ENCODE measurements around the gene PCDHA1.
"Not testable (repeated sequence)": the region's sequence is repeated elsewhere in the genome, so short reads cannot be mapped to it uniquely, and the experiment has no call there.

Gene PCDHA1

DNA sequence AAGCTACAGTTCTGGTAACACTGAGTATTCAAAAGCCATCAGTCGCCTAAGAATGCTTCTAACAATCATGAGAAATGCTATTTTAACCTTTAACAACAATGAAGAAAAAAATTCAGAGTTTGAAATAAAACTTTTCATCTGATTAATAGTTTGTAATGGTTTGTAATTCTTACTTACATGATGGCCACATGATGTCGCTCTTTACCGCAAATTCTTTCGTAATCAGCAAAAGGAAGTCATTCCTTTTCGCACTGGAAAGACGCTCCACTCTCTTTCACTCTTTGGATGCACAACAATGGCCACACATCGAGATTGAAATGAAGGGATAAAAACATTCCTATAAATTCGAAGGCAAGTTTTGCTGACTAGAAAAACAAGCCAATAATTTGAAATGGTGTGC is 48.1 kb downstream of the PCDHA1 start, which contains the start of gene PCDHA7:
PCDHA7 (plus strand) TSS at position 277 of the 400 bp plus-strand sequence; CDS start at position 392, 115 bp downstream.
- Histone ChIP-seq H3K27me3 (ENCODE audit: insufficient read depth, low read length) (no peaks in the 10 kb centered on the region), H3K4me3 (ENCODE audit: low read depth, low read length) (no peak within 1 kb of the TSS), H3K4me1 (ENCODE audit: control insufficient read depth in 1 of 2, insufficient read depth in 2 of 2, low read length in 2 of 2) (no peaks in the 10 kb centered on the region), H3K79me2 (ENCODE audit: control insufficient read depth, insufficient read depth, low read length, poor library complexity) (no peaks in the 10 kb centered on the region), H3K9me3 (ENCODE audit: insufficient read depth, low read depth, low read length) (peaks cover 18% of the 10 kb centered on the region), H4K12ac (ENCODE audit: low read depth, low read length) (no peak within 1 kb of the TSS), H3K4ac (ENCODE audit: low read depth, low read length) (no peak within 1 kb of the TSS), H4K8ac (ENCODE audit: low read depth, low read length) (no peak within 1 kb of the TSS), H2BK12ac (ENCODE audit: low read length) (no peak within 1 kb of the TSS), H3K27ac (ENCODE audit: low read depth, low read length) (no peak within 1 kb of the TSS), H3K36me3 (ENCODE audit: control insufficient read depth in 1 of 2, insufficient read depth in 2 of 2, low read length in 2 of 2) (peaks cover 8 to 9% of the 10 kb centered on the region in 2 experiments), H3K4me2 (ENCODE audit: low read length) (no peak within 1 kb of the TSS), H2AK5ac (ENCODE audit: low read length) (no peak within 1 kb of the TSS), H3K9ac (ENCODE audit: low read length) (peak within 1 kb of the TSS; percentile 53), H3K79me1 (ENCODE audit: low read length) (no peaks in the 10 kb centered on the region), H2BK120ac (ENCODE audit: insufficient read depth, low read length, poor library complexity) (no peak within 1 kb of the TSS), H3K18ac (ENCODE audit: low read length) (no peak within 1 kb of the TSS), H2BK5ac (ENCODE audit: low read depth, low read length, poor library complexity) (no peak within 1 kb of the TSS), H4K91ac (ENCODE audit: low read depth, low read length) (no peak within 1 kb of the TSS), H2AFZ (ENCODE audit: insufficient read depth, low read length, poor library complexity) (no peak within 1 kb of the TSS), H3K23ac (ENCODE audit: low read length) (no peak within 1 kb of the TSS), H3K14ac (ENCODE audit: low read length) (no peak within 1 kb of the TSS)
- no CpG with 5 or more reads among the region's 8 CpGs for WGBS (ENCODE audit: extremely low coverage, insufficient coverage, insufficient read length)
- no peak for DNase-seq

GRCh38 chr5:140834439-140835008 is 48.6 kb downstream of the PCDHA1 start:
- Histone ChIP-seq H3K9me3 (ENCODE audit: insufficient read depth, low read depth, low read length) (peaks cover 16% of the 10 kb centered on the region), H3K9ac (ENCODE audit: low read length) (peak overlapping the region; percentile 53)
- H3K27ac ChIP-seq (ENCODE audit: low read depth, low read length); H3K79me2 ChIP-seq (ENCODE audit: control insufficient read depth, insufficient read depth, low read length, poor library complexity); H4K91ac ChIP-seq (ENCODE audit: low read depth, low read length); H2AK5ac ChIP-seq (ENCODE audit: low read length); DNase-seq; H3K23ac ChIP-seq (ENCODE audit: low read length); H4K8ac ChIP-seq (ENCODE audit: low read depth, low read length); H3K79me1 ChIP-seq (ENCODE audit: low read length); H3K18ac ChIP-seq (ENCODE audit: low read length); H3K4me1 ChIP-seq (ENCODE audit: control insufficient read depth in 1 of 2, insufficient read depth in 2 of 2, low read length in 2 of 2); H3K14ac ChIP-seq (ENCODE audit: low read length); H2BK120ac ChIP-seq (ENCODE audit: insufficient read depth, low read length, poor library complexity); H4K12ac ChIP-seq (ENCODE audit: low read depth, low read length); H3K4me2 ChIP-seq (ENCODE audit: low read length); H3K4me3 ChIP-seq (ENCODE audit: low read depth, low read length); H2BK5ac ChIP-seq (ENCODE audit: low read depth, low read length, poor library complexity); H3K36me3 ChIP-seq (ENCODE audit: control insufficient read depth in 1 of 2, insufficient read depth in 2 of 2, low read length in 2 of 2); H2BK12ac ChIP-seq (ENCODE audit: low read length); H3K4ac ChIP-seq (ENCODE audit: low read depth, low read length); H2AFZ ChIP-seq (ENCODE audit: insufficient read depth, low read length, poor library complexity); H3K27me3 ChIP-seq (ENCODE audit: insufficient read depth, low read length): not testable (repeated sequence)
- no CpG with 5 or more reads among the region's 38 CpGs for WGBS (ENCODE audit: extremely low coverage, insufficient coverage, insufficient read length)

GRCh38 chr5:140835622-140836510 is 49.9 kb downstream of the PCDHA1 start:
- WGBS (ENCODE audit: extremely low coverage, insufficient coverage, insufficient read length), result no CpG with 5 or more reads among the region's 103 CpGs
- Histone ChIP-seq H3K4me2 (ENCODE audit: low read length) (no peak overlapping the region), H3K9me3 (ENCODE audit: insufficient read depth, low read depth, low read length) (peaks cover 16% of the 10 kb centered on the region), H3K4me3 (ENCODE audit: low read depth, low read length) (no peak overlapping the region), H4K91ac (ENCODE audit: low read depth, low read length) (no peak overlapping the region), H2BK120ac (ENCODE audit: insufficient read depth, low read length, poor library complexity) (no peak overlapping the region), H3K18ac (ENCODE audit: low read length) (no peak overlapping the region), H3K23ac (ENCODE audit: low read length) (no peak overlapping the region), H4K12ac (ENCODE audit: low read depth, low read length) (no peak overlapping the region), H2BK5ac (ENCODE audit: low read depth, low read length, poor library complexity) (no peak overlapping the region), H3K4ac (ENCODE audit: low read depth, low read length) (no peak overlapping the region), H3K14ac (ENCODE audit: low read length) (no peak overlapping the region), H3K79me2 (ENCODE audit: control insufficient read depth, insufficient read depth, low read length, poor library complexity) (no peaks in the 10 kb centered on the region), H3K36me3 (ENCODE audit: control insufficient read depth in 1 of 2, insufficient read depth in 2 of 2, low read length in 2 of 2) (peaks cover 6% of the 10 kb centered on the region in 2 experiments), H2AFZ (ENCODE audit: insufficient read depth, low read length, poor library complexity) (no peak overlapping the region), H3K27ac (ENCODE audit: low read depth, low read length) (no peak overlapping the region), H3K4me1 (ENCODE audit: control insufficient read depth in 1 of 2, insufficient read depth in 2 of 2, low read length in 2 of 2) (no peaks in the 10 kb centered on the region), H3K9ac (ENCODE audit: low read length) (no peak overlapping the region), H2AK5ac (ENCODE audit: low read length) (no peak overlapping the region), H3K27me3 (ENCODE audit: insufficient read depth, low read length) (no peaks in the 10 kb centered on the region), H4K8ac (ENCODE audit: low read depth, low read length) (no peak overlapping the region), H2BK12ac (ENCODE audit: low read length) (no peak overlapping the region), H3K79me1 (ENCODE audit: low read length) (no peaks in the 10 kb centered on the region)
- no peak for DNase-seq

DNA sequence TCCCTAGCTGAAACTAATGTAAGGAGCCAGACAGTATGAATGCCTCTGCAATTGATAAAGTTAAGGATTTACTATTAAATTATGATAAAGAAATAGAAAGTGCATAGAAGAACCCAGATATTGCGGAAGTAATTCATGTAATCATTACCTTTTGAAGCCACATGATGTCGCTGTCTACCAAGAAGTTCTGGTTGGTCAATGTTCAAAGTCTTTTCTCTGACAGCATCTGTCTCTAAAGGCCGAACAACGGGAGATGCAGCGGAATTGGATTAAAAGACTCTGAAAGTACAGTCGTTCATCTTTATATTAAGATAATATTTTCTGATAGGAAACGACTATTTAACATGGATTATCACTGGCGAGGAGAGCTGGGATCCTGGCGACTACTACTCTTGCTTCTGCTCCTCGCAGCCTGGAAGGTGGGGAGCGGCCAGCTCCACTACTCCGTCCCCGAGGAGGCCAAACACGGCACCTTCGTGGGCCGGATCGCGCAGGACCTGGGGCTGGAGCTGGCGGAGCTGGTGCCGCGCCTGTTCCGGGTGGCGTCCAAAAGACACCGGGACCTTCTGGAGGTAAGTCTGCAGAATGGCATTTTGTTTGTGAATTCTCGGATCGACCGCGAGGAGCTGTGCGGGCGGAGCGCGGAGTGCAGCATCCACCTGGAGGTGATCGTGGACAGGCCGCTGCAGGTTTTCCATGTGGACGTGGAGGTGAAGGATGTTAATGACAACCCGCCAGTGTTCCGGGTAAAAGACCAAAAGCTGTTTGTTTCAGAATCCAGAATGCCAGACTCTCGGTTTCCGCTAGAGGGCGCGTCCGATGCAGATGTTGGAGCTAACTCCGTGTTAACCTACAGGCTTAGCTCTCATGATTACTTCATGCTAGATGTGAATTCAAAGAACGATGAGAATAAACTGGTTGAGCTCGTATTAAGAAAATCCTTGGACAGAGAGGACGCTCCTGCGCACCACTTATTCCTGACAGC is 55.3 kb downstream of the PCDHA1 start, which contains the start of gene PCDHA8:
PCDHA8 (plus strand) TSS at position 210 of the 985 bp plus-strand sequence; CDS start at position 345, 135 bp downstream.
- H3K4me3 ChIP-seq (ENCODE audit: low read depth, low read length), result no peak within 1 kb of the TSS
- H3K36me3 ChIP-seq (ENCODE audit: control insufficient read depth in 1 of 2, insufficient read depth in 2 of 2, low read length in 2 of 2), result peaks cover 0 to 2% of the 10 kb centered on the region in 2 experiments
- DNase-seq, result no peak
- H4K8ac ChIP-seq (ENCODE audit: low read depth, low read length), result no peak within 1 kb of the TSS
- peak within 1 kb of the TSS; percentile 7 for H3K4me2 ChIP-seq (ENCODE audit: low read length)
- no peak within 1 kb of the TSS for H2BK5ac ChIP-seq (ENCODE audit: low read depth, low read length, poor library complexity)
- no peak within 1 kb of the TSS for H2AFZ ChIP-seq (ENCODE audit: insufficient read depth, low read length, poor library complexity)
- H2BK12ac ChIP-seq (ENCODE audit: low read length), result no peak within 1 kb of the TSS
- H3K14ac ChIP-seq (ENCODE audit: low read length), result no peak within 1 kb of the TSS
- no peak within 1 kb of the TSS for H3K23ac ChIP-seq (ENCODE audit: low read length)
- no peaks in the 10 kb centered on the region for H3K27me3 ChIP-seq (ENCODE audit: insufficient read depth, low read length)
- no peak within 1 kb of the TSS for H4K91ac ChIP-seq (ENCODE audit: low read depth, low read length)
- H3K4ac ChIP-seq (ENCODE audit: low read depth, low read length), result no peak within 1 kb of the TSS
- no peak within 1 kb of the TSS for H2AK5ac ChIP-seq (ENCODE audit: low read length)
- no peak within 1 kb of the TSS for H3K18ac ChIP-seq (ENCODE audit: low read length)
- no peak within 1 kb of the TSS for H3K9ac ChIP-seq (ENCODE audit: low read length)
- H3K9me3 ChIP-seq (ENCODE audit: insufficient read depth, low read depth, low read length), result peaks cover 2% of the 10 kb centered on the region
- WGBS (ENCODE audit: extremely low coverage, insufficient coverage, insufficient read length), result no CpG with 5 or more reads among the region's 47 CpGs
- H4K12ac ChIP-seq (ENCODE audit: low read depth, low read length), result no peak within 1 kb of the TSS
- H3K79me2 ChIP-seq (ENCODE audit: control insufficient read depth, insufficient read depth, low read length, poor library complexity), result no peaks in the 10 kb centered on the region
- no peak within 1 kb of the TSS for H2BK120ac ChIP-seq (ENCODE audit: insufficient read depth, low read length, poor library complexity)
- H3K4me1 ChIP-seq (ENCODE audit: control insufficient read depth in 1 of 2, insufficient read depth in 2 of 2, low read length in 2 of 2), result no peaks in the 10 kb centered on the region
- no peaks in the 10 kb centered on the region for H3K79me1 ChIP-seq (ENCODE audit: low read length)
- H3K27ac ChIP-seq (ENCODE audit: low read depth, low read length), result no peak within 1 kb of the TSS

All from trophoblast cell (in vitro differentiated cells and primary cell).